PFSK-1 (cell line): ENCODE measurements around the gene ZNF609.

Experiments used
- FOXP2 ChIP-seq: optimal IDR thresholded peaks from 2 replicates; pipeline ENCODE3; 2011; ENCODE audit warnings: borderline replicate concordance, control low read depth, inconsistent platforms; ENCODE audit not compliant: insufficient read depth; ENCODE audit errors: extremely low read length, extremely low read depth
- POLR2AphosphoS5 ChIP-seq: IDR thresholded peaks from 2 replicates; pipeline ENCODE4 v1.6.1; 2012; ENCODE audit warnings: low read depth, mild to moderate bottlenecking, control low read depth, low read length, moderate library complexity
- SIN3A ChIP-seq: IDR thresholded peaks from 2 replicates; pipeline ENCODE4 v1.6.1; 2012; ENCODE audit warnings: mild to moderate bottlenecking, low read length, moderate library complexity, borderline replicate concordance; ENCODE audit not compliant: insufficient read depth
- TAF1 ChIP-seq: IDR thresholded peaks from 2 replicates; pipeline ENCODE4 v1.6.1; 2012; ENCODE audit warnings: low read length, control low read depth, borderline replicate concordance; ENCODE audit not compliant: insufficient read depth
- TF ChIP-seq, protein P1 (sequence below), 2 experiments: IDR thresholded peaks; 2 replicates each; pipeline versions ENCODE4 v1.6.1 to v1.8.0; 2011 to 2012; ENCODE audit warnings: low read depth in 2 of 2, low read length in 2 of 2, control low read depth in 1 of 2, inconsistent platforms in 1 of 2, mild to moderate bottlenecking in 1 of 2, moderate library complexity in 1 of 2; ENCODE audit not compliant: insufficient read depth in 1 of 2

The ZNF609 gene

DNA sequence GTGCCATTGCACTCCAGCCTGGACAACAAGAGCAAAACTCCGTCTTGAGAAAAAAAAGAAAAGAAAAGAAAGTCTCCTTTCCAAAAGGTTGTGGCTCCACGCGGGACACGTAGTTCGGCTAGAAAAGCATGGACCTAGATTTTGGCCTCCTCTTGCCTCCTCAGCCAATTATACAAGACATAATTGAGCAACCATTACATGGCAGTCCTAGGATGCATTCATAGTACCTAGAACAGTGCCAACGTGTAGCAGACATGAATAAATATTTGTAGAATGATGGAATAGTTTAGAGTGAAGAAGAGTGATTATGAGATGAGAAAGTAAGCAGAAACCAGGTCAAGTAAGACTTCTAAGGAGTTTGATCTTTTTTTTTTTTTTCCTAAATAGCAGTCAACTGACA lies 112.5 kb downstream of the ZNF609 start:
- TF ChIP-seq POLR2AphosphoS5 (no peak), FOXP2 (no peak), SIN3A (no peak), TAF1 (no peak)
- TF ChIP-seq, protein P1, sequence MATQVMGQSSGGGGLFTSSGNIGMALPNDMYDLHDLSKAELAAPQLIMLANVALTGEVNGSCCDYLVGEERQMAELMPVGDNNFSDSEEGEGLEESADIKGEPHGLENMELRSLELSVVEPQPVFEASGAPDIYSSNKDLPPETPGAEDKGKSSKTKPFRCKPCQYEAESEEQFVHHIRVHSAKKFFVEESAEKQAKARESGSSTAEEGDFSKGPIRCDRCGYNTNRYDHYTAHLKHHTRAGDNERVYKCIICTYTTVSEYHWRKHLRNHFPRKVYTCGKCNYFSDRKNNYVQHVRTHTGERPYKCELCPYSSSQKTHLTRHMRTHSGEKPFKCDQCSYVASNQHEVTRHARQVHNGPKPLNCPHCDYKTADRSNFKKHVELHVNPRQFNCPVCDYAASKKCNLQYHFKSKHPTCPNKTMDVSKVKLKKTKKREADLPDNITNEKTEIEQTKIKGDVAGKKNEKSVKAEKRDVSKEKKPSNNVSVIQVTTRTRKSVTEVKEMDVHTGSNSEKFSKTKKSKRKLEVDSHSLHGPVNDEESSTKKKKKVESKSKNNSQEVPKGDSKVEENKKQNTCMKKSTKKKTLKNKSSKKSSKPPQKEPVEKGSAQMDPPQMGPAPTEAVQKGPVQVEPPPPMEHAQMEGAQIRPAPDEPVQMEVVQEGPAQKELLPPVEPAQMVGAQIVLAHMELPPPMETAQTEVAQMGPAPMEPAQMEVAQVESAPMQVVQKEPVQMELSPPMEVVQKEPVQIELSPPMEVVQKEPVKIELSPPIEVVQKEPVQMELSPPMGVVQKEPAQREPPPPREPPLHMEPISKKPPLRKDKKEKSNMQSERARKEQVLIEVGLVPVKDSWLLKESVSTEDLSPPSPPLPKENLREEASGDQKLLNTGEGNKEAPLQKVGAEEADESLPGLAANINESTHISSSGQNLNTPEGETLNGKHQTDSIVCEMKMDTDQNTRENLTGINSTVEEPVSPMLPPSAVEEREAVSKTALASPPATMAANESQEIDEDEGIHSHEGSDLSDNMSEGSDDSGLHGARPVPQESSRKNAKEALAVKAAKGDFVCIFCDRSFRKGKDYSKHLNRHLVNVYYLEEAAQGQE (IDR thresholded peaks at IDR 0.05; ENCODE audit: insufficient read depth in 1 of 2, low read depth in 2 of 2, low read length in 2 of 2), result no peak

GRCh38 chr15:64574301-64575017 lies 114.1 kb downstream of the ZNF609 start:
- TF ChIP-seq POLR2AphosphoS5 (no peak), TAF1 (no peak), FOXP2 (no peak), SIN3A (no peak)
- TF ChIP-seq, protein P1 (IDR thresholded peaks at IDR 0.05; ENCODE audit: insufficient read depth in 1 of 2, low read depth in 2 of 2, low read length in 2 of 2), result no peak

DNA sequence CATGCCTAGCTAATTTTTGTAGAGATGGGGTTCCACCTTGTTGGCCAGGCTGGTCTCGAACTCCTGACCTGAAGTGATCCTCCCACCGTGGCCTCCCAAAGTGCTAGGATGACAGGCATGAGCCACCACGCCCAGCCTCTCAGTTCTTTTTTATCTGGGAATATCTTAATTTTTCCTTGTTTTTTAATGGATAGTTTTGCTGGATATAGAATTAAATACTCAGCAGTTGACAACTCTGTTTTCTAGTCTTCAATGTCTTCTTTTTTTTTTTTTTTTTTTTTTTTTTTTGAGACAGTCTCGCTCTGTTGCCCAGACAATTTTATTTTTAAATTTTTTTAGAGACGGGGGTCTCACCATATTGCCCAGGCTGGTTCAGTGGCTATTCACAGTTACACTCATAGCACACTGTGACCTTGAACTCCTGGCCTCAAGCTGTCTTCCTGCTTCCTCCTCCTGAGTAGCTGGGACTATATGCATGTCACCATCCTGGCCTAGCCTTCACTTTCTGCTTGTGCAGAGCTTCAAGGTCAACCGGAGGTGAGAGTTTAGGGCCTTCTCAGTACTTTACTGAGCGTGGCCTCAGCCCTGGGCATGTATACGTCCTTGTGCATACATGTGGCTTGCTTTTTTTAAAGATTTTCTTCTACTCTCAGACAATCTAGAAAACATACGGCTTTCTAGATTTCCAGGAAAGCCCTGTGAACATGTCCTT lies 120.5 kb downstream of the ZNF609 start:
- TF ChIP-seq SIN3A (no peak), TAF1 (no peak), POLR2AphosphoS5 (no peak), FOXP2 (no peak)
- TF ChIP-seq, protein P1 (IDR thresholded peaks at IDR 0.05; ENCODE audit: insufficient read depth in 1 of 2, low read depth in 2 of 2, low read length in 2 of 2), result no peak

DNA sequence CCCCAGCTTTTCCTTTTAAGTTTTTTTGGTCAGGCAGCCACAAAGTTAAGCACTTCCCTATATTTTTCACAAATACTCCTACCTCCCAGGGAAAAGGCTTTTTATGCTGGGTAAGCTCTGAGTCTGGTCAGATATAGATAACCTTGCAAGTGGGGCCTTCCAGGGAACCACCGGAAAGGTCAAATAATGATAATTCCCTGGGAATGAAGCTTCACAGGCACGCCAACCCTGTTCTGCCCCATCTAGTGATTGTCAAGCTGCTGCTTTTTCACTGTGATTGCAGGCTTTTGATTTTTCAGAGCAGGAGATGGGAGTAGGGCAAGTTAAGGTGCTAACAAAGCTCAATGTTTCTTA lies 121.0 kb downstream of the ZNF609 start:
- TF ChIP-seq SIN3A, result no peak
- no peak for TF ChIP-seq FOXP2
- no peak for TF ChIP-seq TAF1
- TF ChIP-seq, protein P1 (IDR thresholded peaks at IDR 0.05; ENCODE audit: insufficient read depth in 1 of 2, low read depth in 2 of 2, low read length in 2 of 2), result no peak
- TF ChIP-seq POLR2AphosphoS5, result no peak
